IMR-90 (cell line): ENCODE measurements around the gene SPAG5. TPM values are rescaled to one million over a fixed set of nuclear protein-coding genes. Genes with fewer than 3 reads are reported as not detected.

ENCODE experiments used
- ATAC-seq: fragments of 200-7000 bp; cut with Tn5 transposase; 2 replicates; pipeline ENCODE4 v1.9.1; 2020; ENCODE audit warnings: low read depth, mild to moderate bottlenecking, moderate library complexity
- BruUV-seq: library from RNA; stranded (reverse); fragments of 400-500 nt; replicated peaks from 2 replicates; lab custom pipeline; 2021; lab: Mats Ljungman, UMichigan
- CTCF ChIA-PET: fragments of 300-600 bp; formaldehyde crosslinking; extraction: SDS; loops from one replicate; lab custom pipeline; 2021; ENCODE audit warnings: antibody characterized with exemption; lab: Yijun Ruan, JAX
- POLR2A ChIA-PET: fragments of 300-600 bp; sonication (Branson Sonifier 250); formaldehyde crosslinking; loops from one replicate; lab custom pipeline; 2022; ENCODE audit warnings: antibody characterized with exemption; ENCODE audit not compliant: unreplicated experiment; lab: Charles Lee
- DNase-seq: peaks from one replicate; pipeline ENCODE4 v3.0.0; 2013
- H2AFZ ChIP-seq: replicated peaks from 2 replicates; pipeline ENCODE3; 2013; ENCODE audit warnings: low read length, mild to moderate bottlenecking; ENCODE audit not compliant: poor library complexity
- H2AK5ac ChIP-seq: 2 replicates; pipeline ENCODE4 v1.6.1; 2013; ENCODE audit warnings: low read depth, low read length, inconsistent platforms
- H2AK9ac ChIP-seq: replicated peaks from 2 replicates; pipeline ENCODE3; 2013; ENCODE audit warnings: mild to moderate bottlenecking, low read depth, low read length, moderate library complexity; ENCODE audit not compliant: poor library complexity
- H2BK120ac ChIP-seq: 2 replicates; pipeline ENCODE4 v1.6.1; 2013; ENCODE audit warnings: low read depth, low read length, inconsistent platforms
- H2BK15ac ChIP-seq: 3 replicates; pipeline ENCODE4 v1.6.1; 2013; ENCODE audit warnings: low read depth, low read length, inconsistent platforms
- H2BK20ac ChIP-seq: 2 replicates; pipeline ENCODE4 v1.6.1; 2013; ENCODE audit warnings: low read depth, mild to moderate bottlenecking, inconsistent platforms, low read length, moderate library complexity
- H2BK5ac ChIP-seq: 2 replicates; pipeline ENCODE4 v1.6.1; 2013; ENCODE audit warnings: mild to moderate bottlenecking, low read depth, low read length, inconsistent platforms; ENCODE audit not compliant: poor library complexity, severe bottlenecking
- H3K14ac ChIP-seq: replicated peaks from 2 replicates; pipeline ENCODE4 v1.6.1; 2013; ENCODE audit warnings: low read depth, low read length, inconsistent platforms
- H3K18ac ChIP-seq: 2 replicates; pipeline ENCODE4 v1.6.1; 2013; ENCODE audit warnings: low read depth, low read length, control low read depth
- H3K23ac ChIP-seq: 2 replicates; pipeline ENCODE4 v1.6.1; 2013; ENCODE audit warnings: low read depth, low read length, inconsistent platforms
- H3K27ac ChIP-seq: 2 replicates; pipeline ENCODE4 v1.5.1; 2013; ENCODE audit warnings: mild to moderate bottlenecking, control low read depth, low read length; ENCODE audit not compliant: insufficient read depth
- H3K27me3 ChIP-seq: 2 replicates; pipeline ENCODE4 v1.6.1; 2013; ENCODE audit warnings: low read length; ENCODE audit not compliant: control insufficient read depth, insufficient read depth
- H3K36me3 ChIP-seq: 2 replicates; pipeline ENCODE4 v1.6.1; 2013; ENCODE audit warnings: low read length, mixed read lengths; ENCODE audit not compliant: control insufficient read depth, insufficient read depth
- H3K4ac ChIP-seq: 2 replicates; pipeline ENCODE4 v1.6.1; 2013; ENCODE audit warnings: low read depth, low read length, inconsistent platforms
- H3K4me1 ChIP-seq: 2 replicates; pipeline ENCODE4 v1.6.1; 2013; ENCODE audit warnings: low read length, mixed read lengths; ENCODE audit not compliant: control insufficient read depth, insufficient read depth
- H3K4me2 ChIP-seq: 2 replicates; pipeline ENCODE4 v1.6.1; 2013; ENCODE audit warnings: low read depth, mild to moderate bottlenecking, control low read depth, low read length, moderate library complexity
- H3K4me3 ChIP-seq: 2 replicates; pipeline ENCODE4 v1.5.1; 2013; ENCODE audit warnings: low read depth, mild to moderate bottlenecking, control low read depth, low read length, moderate library complexity; ENCODE audit not compliant: insufficient read depth
- H3K56ac ChIP-seq: 2 replicates; pipeline ENCODE4 v1.6.1; 2013; ENCODE audit warnings: low read length, inconsistent platforms; ENCODE audit not compliant: insufficient read depth; ENCODE audit errors: extremely low read depth
- H3K79me1 ChIP-seq, 2 experiments: 2 replicates each; pipeline ENCODE4 v1.6.1; 2013; ENCODE audit warnings: low read length in 2 of 2, inconsistent platforms in 1 of 2, low read depth in 1 of 2
- H3K9ac ChIP-seq: 2 replicates; pipeline ENCODE4 v1.6.1; 2013; ENCODE audit warnings: low read depth, low read length, control low read depth
- H3K9me1 ChIP-seq: 2 replicates; pipeline ENCODE4 v1.6.1; 2013; ENCODE audit warnings: low read length, inconsistent platforms; ENCODE audit not compliant: insufficient read depth
- H3K9me3 ChIP-seq: 2 replicates; pipeline ENCODE4 v1.6.1; 2013; ENCODE audit warnings: low read length; ENCODE audit not compliant: control insufficient read depth, insufficient read depth
- H4K20me1 ChIP-seq: 2 replicates; pipeline ENCODE4 v1.6.1; 2013; ENCODE audit warnings: low read length, inconsistent platforms; ENCODE audit not compliant: insufficient read depth
- H4K5ac ChIP-seq: 2 replicates; pipeline ENCODE4 v1.6.1; 2013; ENCODE audit warnings: mild to moderate bottlenecking, low read depth, low read length, control low read depth
- H4K8ac ChIP-seq, 2 experiments: 2 replicates each; pipeline ENCODE4 v1.6.1; 2013; ENCODE audit warnings: low read depth in 2 of 2, low read length in 2 of 2, control low read depth in 1 of 2, inconsistent platforms in 1 of 2
- H4K91ac ChIP-seq: 2 replicates; pipeline ENCODE4 v1.6.1; 2013; ENCODE audit warnings: low read depth, low read length, inconsistent platforms; ENCODE audit not compliant: insufficient read depth
- BHLHE40 ChIP-seq: fragments of 150-350 bp; IDR thresholded peaks from 2 replicates; pipeline ENCODE4 v1.6.1; 2016; ENCODE audit warnings: mild to moderate bottlenecking, low read depth, low read length
- CEBPB ChIP-seq: IDR thresholded peaks from 2 replicates; pipeline ENCODE4 v1.6.1; 2012; ENCODE audit warnings: low read depth, low read length, improper control_type of control experiment
- FOS ChIP-seq: fragments of 150-350 bp; IDR thresholded peaks from 2 replicates; pipeline ENCODE4 v1.6.1; 2016; ENCODE audit warnings: low read depth, low read length
- MAZ ChIP-seq: IDR thresholded peaks from 2 replicates; pipeline ENCODE4 v1.6.1; 2012; ENCODE audit warnings: low read depth, mild to moderate bottlenecking, low read length, improper control_type of control experiment, moderate library complexity, borderline replicate concordance
- POLR2A ChIP-seq: IDR thresholded peaks from 2 replicates; pipeline ENCODE4 v1.6.1; 2012; ENCODE audit warnings: mild to moderate bottlenecking, low read depth, low read length
- RCOR1 ChIP-seq: IDR thresholded peaks from 2 replicates; pipeline ENCODE4 v1.6.1; 2012; ENCODE audit warnings: mild to moderate bottlenecking, low read length, improper control_type of control experiment; ENCODE audit not compliant: insufficient replicate concordance
- WGBS, 2 experiments: methylation state at CpG; one replicate each; pipeline versions ENCODE4 v1.1.5 to v1.1.7; 2013; ENCODE audit warnings: missing lambda C conversion rate in 2 of 2; ENCODE audit not compliant: insufficient read length in 1 of 2; ENCODE audit errors: extremely low coverage in 2 of 2; 5-methylcytosine and 5-hydroxymethylcytosine counted together
- dilution Hi-C: fragments of 300-500 bp; cut with HindIII; formaldehyde crosslinking; loops from one replicate; pipeline ENCODE4 v1.14.3; 2018; ENCODE audit warnings: low sequenced_read_pairs; ENCODE audit not compliant: unreplicated experiment
- in situ Hi-C: fragments of 300-500 bp; cut with MboI; formaldehyde crosslinking; loops from 3 replicates; pipeline ENCODE4 v1.14.3; 2019; ENCODE audit warnings: low sequenced_read_pairs, inconsistent platforms, mixed read lengths
- intact Hi-C: fragments of 100-400 bp; cut with micrococcal nuclease; formaldehyde crosslinking; loops from 2 replicates; pipeline ENCODE4 v1.10.0; 2022
- polyA plus RNA-seq, 3 experiments: library from polyadenylated mRNA; depleted of rRNA; stranded (reverse); fragments of >200 nt; gene quantifications; 2 replicates each; pipeline ENCODE4 v1.2.3, GENCODE V29; 2012; ENCODE audit warnings: low replicate concordance in 1 of 3
- total RNA-seq: library from RNA; depleted of rRNA; stranded (reverse); fragments of >200 nt; gene quantifications from 2 replicates; pipeline ENCODE4 v1.2.3, GENCODE V29; 2012

SPAG5 gene
- total and polyA plus RNA-seq, 2 of the 4 experiments (the other 2 are of a cell fraction): 40.3 to 60.8 TPM

- no peak overlapping the region for H2BK15ac ChIP-seq
- no peak overlapping the region for H2BK20ac ChIP-seq
- H4K20me1 ChIP-seq: peaks cover 8% of the 10 kb centered on the region; the same call in 1 of the 2 replicates
- no peak overlapping the region for H3K27ac ChIP-seq
- H2AFZ ChIP-seq: no peak overlapping the region
- H3K4me2 ChIP-seq: no peak overlapping the region
- H3K79me1 ChIP-seq: peaks cover 0 to 3% of the 10 kb centered on the region in 2 experiments; a peak in 1 of 4 replicates
- TF ChIP-seq FOS: no peak
- no peak for TF ChIP-seq RCOR1
- TF ChIP-seq CEBPB: no peak
- no peak for TF ChIP-seq BHLHE40
- no peak for TF ChIP-seq POLR2A
- TF ChIP-seq MAZ: no peak
- H3K9ac ChIP-seq: no peak overlapping the region
- no peaks in the 10 kb centered on the region for H3K27me3 ChIP-seq
- H3K9me1 ChIP-seq: no peaks in the 10 kb centered on the region
- no peak overlapping the region for H3K14ac ChIP-seq
- ChIA-PET POLR2A (no interaction called here), CTCF (no interaction called here)
- no peak overlapping the region for H3K56ac ChIP-seq
- H2BK120ac ChIP-seq: no peak overlapping the region
- dilution Hi-C loops (no loop called here), intact Hi-C loops (no loop called here), in situ Hi-C loops (loop anchor here (10.0 kb wide), 1 partner anchor 124 kb away; no protein-coding TSS in a partner anchor)
- H3K23ac ChIP-seq: no peak overlapping the region
- H4K8ac ChIP-seq: no peak overlapping the region
- no peak overlapping the region for H4K91ac ChIP-seq
- peaks cover 67% of the 10 kb centered on the region for H3K36me3 ChIP-seq
- no peak overlapping the region for H3K18ac ChIP-seq
- no TSS peak for BruUV-seq
- H3K9me3 ChIP-seq: no peaks in the 10 kb centered on the region
- DNase-seq (no peak), ATAC-seq (no peak)
- H4K5ac ChIP-seq: no peak overlapping the region
- H2BK5ac ChIP-seq: no peak overlapping the region
- H2AK9ac ChIP-seq: no peak overlapping the region
- 100% methylated on average over 1 of the region's 3 CpGs; no CpG with 5 or more reads in 1 of the 2 experiments for WGBS, 2 experiments
- H3K4me3 ChIP-seq: no peak overlapping the region
- H3K4me1 ChIP-seq: no peaks in the 10 kb centered on the region
- H2AK5ac ChIP-seq: no peak overlapping the region
- H3K4ac ChIP-seq: no peak overlapping the region
These were observed 19.6 kb upstream of the SPAG5 start for GRCh38 chr17:28618464-28618863.
